ENCODE measurements around the gene CIAO2A. TPM values are rescaled to one million over a fixed set of nuclear protein-coding genes. Genes with fewer than 3 reads are reported as not detected.

Gene CIAO2A
- total RNA-seq, 4 donors from 2014 or later: 26.6 to 65.2 (median 55.1) TPM

- TF ChIP-seq POLR2A (IDR thresholded peaks at IDR 0.05): no peak
- no peak for TF ChIP-seq CTCF (IDR thresholded peaks at IDR 0.05 in 4 of 5, conservative IDR thresholded peaks at IDR 0.05 in 1 of 5)
- intact Hi-C loops (cut with DNase I; ENCODE audit: low total_unique reads): loop anchor here (1.0 kb wide), 2 partner anchors 20 to 178 kb away; no protein-coding TSS in a partner anchor
- DNase-seq (peak in 1 of 2 donors; percentile 23), ATAC-seq (peak in 1 of 2 donors; percentile 44)
- Histone ChIP-seq H3K36me3 (no peaks in the 10 kb centered on the region), H3K4me1 (peaks cover 22 to 40% of the 10 kb centered on the region in 2 donors), H3K27ac (peak overlapping the region; percentile 93 to 96 (median 94)), H3K9me3 (no peaks in the 10 kb centered on the region), H3K27me3 (no peaks in the 10 kb centered on the region), H3K4me3 (peak overlapping the region in 1 of 4 donors; percentile 16)
- in situ Hi-C loops (cut with MboI; ENCODE audit: low sequenced_read_pairs in 4 of 4): loop anchor here in 2 of 4 donors (25.0 kb wide), 2 partner anchors 185 to 460 kb away; no protein-coding TSS in a partner anchor
These were observed 21.5 kb downstream of the CIAO2A start for GRCh38 chr15:64071931-64072765.

- peaks cover 22 to 40% of the 10 kb centered on the region in 2 donors for H3K4me1 ChIP-seq
- peak overlapping the region in 1 of 4 donors; percentile 16 for H3K4me3 ChIP-seq
- in situ Hi-C loops (cut with MboI; ENCODE audit: low sequenced_read_pairs in 4 of 4): loop anchor here in 2 of 4 donors (25.0 kb wide), 2 partner anchors 184 to 459 kb away; no protein-coding TSS in a partner anchor
- H3K27ac ChIP-seq: peak overlapping the region; percentile 93 to 96 (median 94)
- intact Hi-C loops (cut with DNase I; ENCODE audit: low total_unique reads): loop anchor here (1.0 kb wide), 2 partner anchors 21 to 177 kb away; no protein-coding TSS in a partner anchor
- no peaks in the 10 kb centered on the region for H3K9me3 ChIP-seq
- no peaks in the 10 kb centered on the region for H3K36me3 ChIP-seq
- DNase-seq (peak; percentile 94 to 96), ATAC-seq (peak; percentile 92 to 96)
- H3K27me3 ChIP-seq: no peaks in the 10 kb centered on the region
- no peak for TF ChIP-seq CTCF (IDR thresholded peaks at IDR 0.05 in 4 of 5, conservative IDR thresholded peaks at IDR 0.05 in 1 of 5)
- peak; percentile 22 to 40 for TF ChIP-seq POLR2A (IDR thresholded peaks at IDR 0.05)
These were observed 22.4 kb downstream of the CIAO2A start for GRCh38 chr15:64070965-64071851.

GRCh38 chr15:64070106-64070505, 23.5 kb downstream of the CIAO2A start:
- H3K9me3 ChIP-seq: no peaks in the 10 kb centered on the region
- peaks cover 22 to 40% of the 10 kb centered on the region in 2 donors for H3K4me1 ChIP-seq
- peak overlapping the region; percentile 93 to 96 (median 94) for H3K27ac ChIP-seq
- no peak for TF ChIP-seq CTCF (IDR thresholded peaks at IDR 0.05 in 4 of 5, conservative IDR thresholded peaks at IDR 0.05 in 1 of 5)
- TF ChIP-seq POLR2A (IDR thresholded peaks at IDR 0.05): no peak
- H3K27me3 ChIP-seq: no peaks in the 10 kb centered on the region
- intact Hi-C loops (cut with DNase I; ENCODE audit: low total_unique reads) (no loop called here), in situ Hi-C loops (cut with MboI; ENCODE audit: low sequenced_read_pairs in 4 of 4) (loop anchor here in 2 of 4 donors (25.0 kb wide), 2 partner anchors 183 to 458 kb away; no protein-coding TSS in a partner anchor)
- DNase-seq (no peak), ATAC-seq (no peak)
- no peaks in the 10 kb centered on the region for H3K36me3 ChIP-seq
- H3K4me3 ChIP-seq: no peak overlapping the region

- H3K4me1 ChIP-seq: peaks cover 22 to 40% of the 10 kb centered on the region in 2 donors
- ATAC-seq (no peak), DNase-seq (no peak)
- in situ Hi-C loops (cut with MboI; ENCODE audit: low sequenced_read_pairs in 4 of 4): loop anchor here (5.0 to 25.0 kb wide), 3 partner anchors 181 to 456 kb away; no protein-coding TSS in a partner anchor
- peak overlapping the region in 2 of 4 donors; percentile 4 to 94 for H3K27ac ChIP-seq
- no peak overlapping the region for H3K4me3 ChIP-seq
- no peaks in the 10 kb centered on the region for H3K27me3 ChIP-seq
- intact Hi-C loops (cut with DNase I; ENCODE audit: low total_unique reads): loop anchor here (5.0 kb wide), 2 partner anchors 126 to 466 kb away; no protein-coding TSS in a partner anchor
- no peaks in the 10 kb centered on the region for H3K36me3 ChIP-seq
- H3K9me3 ChIP-seq: no peaks in the 10 kb centered on the region
- no peak for TF ChIP-seq CTCF (IDR thresholded peaks at IDR 0.05 in 4 of 5, conservative IDR thresholded peaks at IDR 0.05 in 1 of 5)
- no peak for TF ChIP-seq POLR2A (IDR thresholded peaks at IDR 0.05)
These were observed 25.5 kb downstream of the CIAO2A start for GRCh38 chr15:64068133-64068532.
